Esophagus muscularis mucosa (tissue), 3 donors: ENCODE data around the gene MOCS1.

ENCODE experiments used
- CTCF ChIP-seq, 3 experiments: fragments of 200-600 bp in 2 of 3; fragments of 450-650 bp in 1 of 3; sonication (generic) in 2 of 3; IDR thresholded peaks; one replicate each; pipeline ENCODE4 v1.5.1; 2017 to 2019; ENCODE audit warnings: antibody characterized with exemption in 3 of 3, mild to moderate bottlenecking in 2 of 3, moderate library complexity in 1 of 3
- POLR2A ChIP-seq: fragments of 450-650 bp; IDR thresholded peaks from one replicate; pipeline ENCODE4 v1.6.1; 2017; ENCODE audit warnings: antibody characterized with exemption, moderate library complexity, mild to moderate bottlenecking, low read depth

DNA sequence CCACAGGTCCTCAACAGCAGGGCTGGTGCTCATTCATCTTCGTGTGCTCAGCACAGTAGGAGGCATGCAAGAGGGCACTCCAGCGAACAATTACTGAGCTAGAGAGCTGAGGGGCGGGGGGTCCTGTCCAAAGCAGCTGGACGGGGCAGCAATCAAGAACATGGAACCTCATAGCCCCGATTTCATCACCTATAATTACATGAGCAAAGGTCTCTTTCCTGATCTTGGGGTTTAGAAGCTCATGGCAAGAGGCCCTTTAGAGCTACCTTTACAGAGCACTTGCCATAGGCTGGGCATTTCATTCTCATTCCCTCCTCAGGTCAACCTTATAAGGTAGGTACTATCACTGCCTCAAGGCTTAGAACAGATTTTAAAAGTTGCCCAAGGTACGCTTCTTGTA, 10.4 kb downstream of the MOCS1 start:
- TF ChIP-seq CTCF (IDR thresholded peaks at IDR 0.05) = no peak
- TF ChIP-seq POLR2A = no peak
